ENCODE measurements around the gene KCTD14. TPM values are rescaled to one million over a fixed set of nuclear protein-coding genes. Genes with fewer than 3 reads are reported as not detected.

The KCTD14 gene
- total and polyA plus RNA-seq, 2 of the 8 experiments (the other 6 are each of a cell fraction or from before 2014, with no cell fraction given): 21.6 to 24.9 TPM

- Histone ChIP-seq H4K91ac (replicated peaks; ENCODE audit: insufficient read length, low read length) (no peak overlapping the region), H3K23me2 (ENCODE audit: low read depth, low read length) (no peaks in the 10 kb centered on the region), H3K36me3 (ENCODE audit: control insufficient read depth in 2 of 4, insufficient read depth in 4 of 4, low read length in 3 of 4) (no peaks in the 10 kb centered on the region), H3K4me1 (replicated peaks in 1 of 4; ENCODE audit: control insufficient read depth in 3 of 4, insufficient read depth in 4 of 4, low read length in 3 of 4) (no peaks in the 10 kb centered on the region), H3K4ac (replicated peaks; ENCODE audit: insufficient read length, low read depth, low read length) (no peak overlapping the region), H3K9me3 (ENCODE audit: insufficient read depth in 2 of 2, low read depth in 1 of 2, low read length in 1 of 2) (no peaks in the 10 kb centered on the region), H2BK15ac (ENCODE audit: low read length) (no peak overlapping the region), H4K8ac (ENCODE audit: extremely low read depth, insufficient read depth, low read length) (no peak overlapping the region), H3K79me2 (ENCODE audit: control insufficient read depth in 1 of 2, insufficient read depth in 2 of 2, low read length in 2 of 2) (no peaks in the 10 kb centered on the region), H3K4me2 (ENCODE audit: insufficient read depth in 1 of 2, low read depth in 2 of 2, low read length in 2 of 2) (no peak overlapping the region), H2AFZ (ENCODE audit: low read length) (no peak overlapping the region), H4K20me1 (replicated peaks in 1 of 2; ENCODE audit: control insufficient read depth in 1 of 2, insufficient read depth in 2 of 2, low read length in 2 of 2) (no peaks in the 10 kb centered on the region), H4K5ac (ENCODE audit: insufficient read length, low read depth, low read length) (no peak overlapping the region), H3K56ac (replicated peaks; ENCODE audit: insufficient read length, low read depth, low read length) (no peak overlapping the region), H3K4me3 (ENCODE audit: extremely low read depth in 1 of 4, insufficient read depth in 2 of 4, low read depth in 3 of 4, low read length in 4 of 4) (no peak overlapping the region), H3K14ac (ENCODE audit: insufficient read length) (no peak overlapping the region), H3K27me3 (replicated peaks in 1 of 4; ENCODE audit: control insufficient read depth in 3 of 4, extremely low read depth in 1 of 4, insufficient read depth in 3 of 4, low read length in 3 of 4) (no peaks in the 10 kb centered on the region), H3K79me1 (ENCODE audit: low read depth, low read length) (no peaks in the 10 kb centered on the region), H2BK20ac (ENCODE audit: low read length) (no peak overlapping the region), H2BK5ac (ENCODE audit: low read depth, low read length) (no peak overlapping the region), H2BK12ac (ENCODE audit: low read depth, low read length) (no peak overlapping the region), H3K9ac (replicated peaks in 1 of 4; ENCODE audit: extremely low read depth in 1 of 4, low read depth in 3 of 4, low read length in 3 of 4) (no peak overlapping the region), H2BK120ac (replicated peaks; ENCODE audit: low read depth, low read length) (no peak overlapping the region), H3K18ac (ENCODE audit: extremely low read depth, low read length) (no peak overlapping the region), H3K27ac (ENCODE audit: low read depth, low read length) (no peak overlapping the region), H2AK5ac (ENCODE audit: low read depth, low read length) (no peak overlapping the region), H3K23ac (ENCODE audit: insufficient read length) (no peak overlapping the region)
- POLR2A ChIA-PET (ENCODE audit: partially characterized antibody): interaction anchor here (1.0 kb wide), 1 partner anchor 8 kb away, joined by 3 read pairs; no protein-coding TSS in a partner anchor
- FAIRE-seq: no peak
- TF ChIP-seq TBP (IDR thresholded peaks at IDR 0.05; ENCODE audit: low read depth, low read length): no peak
- TF ChIP-seq RBBP5 (IDR thresholded peaks at IDR 0.05; ENCODE audit: borderline replicate concordance, low read depth, low read length): no peak
- TF ChIP-seq TCF12 (IDR thresholded peaks at IDR 0.05; ENCODE audit: low read depth, low read length): no peak
- TF ChIP-seq SIX5 (IDR thresholded peaks at IDR 0.05; ENCODE audit: low read depth, low read length): no peak
- no peak for TF ChIP-seq GABPA (IDR thresholded peaks at IDR 0.05; ENCODE audit: borderline replicate concordance, insufficient read depth, low read length)
- TF ChIP-seq ASH2L (IDR thresholded peaks at IDR 0.05; ENCODE audit: low read length): no peak
- TF ChIP-seq JUND (IDR thresholded peaks at IDR 0.05; ENCODE audit: low read length): no peak
- no peak for DNase-seq (ENCODE audit: low read depth in 1 of 2, low spot score in 2 of 2)
- 94% methylated on average over 1 of the region's 1 CpG; no CpG with 5 or more reads in 1 of the 2 experiments for WGBS, 2 experiments (ENCODE audit: extremely low coverage in 1 of 2, insufficient coverage in 1 of 2, insufficient read length in 1 of 2, insufficient replicate concordance in 2 of 2, low coverage in 1 of 2, low lambda C conversion rate in 2 of 2, missing lambda C conversion rate in 1 of 2)
- CTCF ChIA-PET (ENCODE audit: partially characterized antibody): interaction anchor here (0.6 to 3.4 kb wide), 4 partner anchors 12 to 35 kb away, joined by 3 to 21 read pairs (median 4); no protein-coding TSS in a partner anchor
Observed at GRCh38 chr11:78010304-78010703, 12.8 kb downstream of the KCTD14 start.
